ENCODE results near the gene UNC93B1.
A peak's percentile ranks its signal among the peaks of the same experiment; 100 is the strongest.

Gene UNC93B1

DNA sequence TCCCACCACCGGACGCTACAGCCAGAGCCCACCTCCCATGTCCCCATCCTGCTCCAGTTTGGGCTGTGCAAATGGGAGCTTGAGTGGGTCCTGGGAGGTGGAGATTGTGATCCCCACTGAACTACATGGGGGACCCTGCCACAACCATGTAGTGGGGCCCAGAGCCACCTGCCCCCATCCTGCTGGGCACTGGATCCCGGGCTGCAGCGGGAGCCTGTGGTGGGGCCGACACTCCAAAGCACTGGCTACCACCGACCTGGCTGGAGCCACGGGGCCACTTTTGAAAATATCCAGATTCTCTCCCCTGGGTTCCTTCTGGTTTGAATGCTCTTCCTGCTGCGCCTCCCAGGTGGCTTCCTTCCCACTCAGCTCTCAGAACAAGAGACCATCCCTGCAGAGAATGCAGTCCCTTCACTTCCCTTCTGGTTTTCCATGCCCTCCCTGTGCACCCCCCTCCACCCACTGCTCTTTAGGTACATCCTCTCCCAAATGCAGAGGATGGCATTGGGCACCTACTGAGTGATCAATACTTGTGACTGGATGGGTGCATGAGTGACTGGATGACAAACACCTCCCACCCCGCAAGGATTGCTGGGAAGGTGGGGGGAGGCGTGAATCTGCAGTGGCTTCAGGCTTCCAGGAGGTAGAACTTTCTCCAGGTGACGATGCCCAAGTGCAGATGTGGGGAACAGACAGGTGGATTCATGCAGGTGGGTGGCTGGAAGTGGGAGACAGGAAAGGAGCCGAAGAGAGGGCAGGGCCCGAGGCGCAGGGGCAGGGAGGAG lies 846 bp upstream of the UNC93B1 start:
- in situ Hi-C loops (cut with MboI; ENCODE audit: low sequenced_read_pairs, unreplicated experiment), result no loop called here
- TF ChIP-seq, protein P1, sequence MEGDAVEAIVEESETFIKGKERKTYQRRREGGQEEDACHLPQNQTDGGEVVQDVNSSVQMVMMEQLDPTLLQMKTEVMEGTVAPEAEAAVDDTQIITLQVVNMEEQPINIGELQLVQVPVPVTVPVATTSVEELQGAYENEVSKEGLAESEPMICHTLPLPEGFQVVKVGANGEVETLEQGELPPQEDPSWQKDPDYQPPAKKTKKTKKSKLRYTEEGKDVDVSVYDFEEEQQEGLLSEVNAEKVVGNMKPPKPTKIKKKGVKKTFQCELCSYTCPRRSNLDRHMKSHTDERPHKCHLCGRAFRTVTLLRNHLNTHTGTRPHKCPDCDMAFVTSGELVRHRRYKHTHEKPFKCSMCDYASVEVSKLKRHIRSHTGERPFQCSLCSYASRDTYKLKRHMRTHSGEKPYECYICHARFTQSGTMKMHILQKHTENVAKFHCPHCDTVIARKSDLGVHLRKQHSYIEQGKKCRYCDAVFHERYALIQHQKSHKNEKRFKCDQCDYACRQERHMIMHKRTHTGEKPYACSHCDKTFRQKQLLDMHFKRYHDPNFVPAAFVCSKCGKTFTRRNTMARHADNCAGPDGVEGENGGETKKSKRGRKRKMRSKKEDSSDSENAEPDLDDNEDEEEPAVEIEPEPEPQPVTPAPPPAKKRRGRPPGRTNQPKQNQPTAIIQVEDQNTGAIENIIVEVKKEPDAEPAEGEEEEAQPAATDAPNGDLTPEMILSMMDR (IDR thresholded peaks at IDR 0.05; ENCODE audit: borderline replicate concordance, control extremely low read depth, extremely low read depth, insufficient read depth, missing control alignments), result no peak
- DNase-seq (ENCODE audit: low spot score), result no peak

DNA sequence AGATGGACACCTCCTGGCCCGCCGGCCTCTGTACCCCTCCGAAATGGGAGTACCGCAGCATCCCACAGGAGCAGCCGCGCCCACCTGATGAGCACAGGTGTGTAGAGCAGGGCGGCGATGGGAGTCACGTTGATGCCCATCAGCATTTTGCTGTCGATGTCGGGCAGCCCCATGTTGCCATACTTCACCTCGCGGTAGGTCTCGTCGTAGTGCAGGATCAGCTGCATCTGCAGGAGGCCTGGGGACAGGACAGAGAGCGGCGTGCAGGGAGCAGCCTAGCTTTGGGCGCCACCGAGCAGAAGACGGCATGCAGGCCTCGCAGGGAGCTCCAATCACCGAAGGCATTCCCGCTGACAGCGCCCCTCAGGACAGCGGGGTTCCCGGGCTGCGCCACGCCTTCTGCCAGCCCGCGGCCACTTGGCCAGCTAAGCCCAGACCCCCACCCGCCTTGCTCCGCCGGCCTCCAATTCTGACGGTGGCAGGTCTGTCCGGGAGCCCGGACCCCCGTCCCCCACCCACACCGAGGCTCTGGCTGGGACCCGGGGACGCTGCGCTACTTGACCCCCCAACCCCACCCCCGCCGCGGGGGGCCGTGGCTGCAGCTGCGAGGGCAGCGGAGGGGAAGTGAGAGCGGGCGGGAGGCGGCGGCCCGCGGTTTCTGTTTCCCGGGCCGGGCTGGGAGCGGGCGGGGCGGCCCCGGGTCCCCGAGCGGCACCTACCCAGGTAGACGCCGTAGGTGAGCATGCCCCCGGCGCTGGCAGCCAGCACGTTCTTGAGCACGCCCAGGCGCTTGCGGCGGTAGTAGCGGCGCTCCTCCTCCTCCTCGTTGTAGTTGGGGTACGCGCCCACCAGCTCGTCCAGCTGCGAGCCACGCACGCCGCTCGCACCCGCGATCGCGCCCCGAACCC lies 705 bp downstream of the UNC93B1 start:
- in situ Hi-C loops (cut with MboI; ENCODE audit: low sequenced_read_pairs, unreplicated experiment), result no loop called here
- TF ChIP-seq, protein P1 (IDR thresholded peaks at IDR 0.05; ENCODE audit: borderline replicate concordance, control extremely low read depth, extremely low read depth, insufficient read depth, missing control alignments), result no peak
- DNase-seq (ENCODE audit: low spot score), result peak; percentile 74

DNA sequence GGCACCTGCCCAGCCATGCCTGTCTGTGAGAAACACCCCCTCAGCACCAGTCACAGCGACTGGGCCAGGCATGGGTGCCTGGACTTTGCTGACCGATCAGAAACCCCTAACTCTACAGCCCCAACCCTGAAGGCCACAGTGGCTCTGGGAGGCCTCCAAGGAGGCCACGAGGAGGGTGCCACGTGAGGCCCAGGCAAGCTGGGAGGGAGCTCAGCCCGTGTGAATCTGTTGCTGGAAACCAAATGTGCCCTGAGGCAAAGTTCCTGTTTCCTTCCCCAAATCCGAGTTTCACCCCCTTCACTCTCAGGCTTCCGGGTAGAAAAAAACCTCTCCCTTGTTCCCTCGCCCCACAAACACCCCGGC lies 1.3 kb downstream of the UNC93B1 start:
- in situ Hi-C loops (cut with MboI; ENCODE audit: low sequenced_read_pairs, unreplicated experiment), result no loop called here
- DNase-seq (ENCODE audit: low spot score), result peak; percentile 63
- TF ChIP-seq, protein P1 (IDR thresholded peaks at IDR 0.05; ENCODE audit: borderline replicate concordance, control extremely low read depth, extremely low read depth, insufficient read depth, missing control alignments), result no peak

DNA sequence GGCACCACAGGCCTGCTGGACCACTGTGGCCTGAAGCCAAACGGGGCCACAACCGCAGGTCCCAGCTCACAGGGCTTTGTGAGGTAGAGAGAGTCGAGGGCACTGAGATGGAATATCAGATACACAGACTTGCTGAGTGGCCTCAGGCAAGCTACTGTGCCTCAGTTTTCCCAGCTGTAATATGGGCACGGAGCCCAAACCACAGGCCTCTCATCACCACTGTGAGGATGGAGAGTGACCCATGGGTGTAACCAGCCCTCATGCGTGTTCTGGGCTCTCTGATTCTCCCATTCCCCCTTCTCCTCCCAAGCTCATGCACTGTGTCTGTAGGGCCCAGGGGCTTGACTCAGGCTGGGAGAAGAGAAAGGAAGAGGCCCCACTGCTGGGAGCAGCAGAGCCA lies 4.2 kb downstream of the UNC93B1 start:
- in situ Hi-C loops (cut with MboI; ENCODE audit: low sequenced_read_pairs, unreplicated experiment), result no loop called here
- no peak for DNase-seq (ENCODE audit: low spot score)
- TF ChIP-seq, protein P1 (IDR thresholded peaks at IDR 0.05; ENCODE audit: borderline replicate concordance, control extremely low read depth, extremely low read depth, insufficient read depth, missing control alignments), result no peak

DNA sequence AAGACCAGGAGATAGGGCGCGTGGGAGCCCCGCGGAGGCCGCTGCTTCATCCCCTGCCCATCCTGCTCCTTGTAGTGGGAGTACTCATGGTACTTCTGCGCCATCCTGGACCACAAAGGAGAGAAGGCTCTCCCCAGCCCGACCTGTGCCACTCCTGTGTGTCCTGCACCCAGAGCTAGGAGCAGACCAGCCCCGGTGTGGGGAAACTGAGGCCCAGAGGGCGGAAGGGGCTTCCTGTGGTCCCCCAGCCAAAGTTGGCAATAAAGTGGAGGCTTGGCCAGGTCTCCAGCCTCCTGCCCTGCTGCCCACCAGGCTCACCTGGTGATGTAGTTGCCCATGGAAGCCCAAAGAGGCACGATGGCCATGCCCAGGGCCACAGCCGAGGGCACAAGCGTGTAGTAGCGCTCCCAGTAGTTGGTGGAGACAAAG lies 4.7 kb downstream of the UNC93B1 start:
- in situ Hi-C loops (cut with MboI; ENCODE audit: low sequenced_read_pairs, unreplicated experiment), result no loop called here
- DNase-seq (ENCODE audit: low spot score), result no peak
- TF ChIP-seq, protein P1 (IDR thresholded peaks at IDR 0.05; ENCODE audit: borderline replicate concordance, control extremely low read depth, extremely low read depth, insufficient read depth, missing control alignments), result no peak

DNA sequence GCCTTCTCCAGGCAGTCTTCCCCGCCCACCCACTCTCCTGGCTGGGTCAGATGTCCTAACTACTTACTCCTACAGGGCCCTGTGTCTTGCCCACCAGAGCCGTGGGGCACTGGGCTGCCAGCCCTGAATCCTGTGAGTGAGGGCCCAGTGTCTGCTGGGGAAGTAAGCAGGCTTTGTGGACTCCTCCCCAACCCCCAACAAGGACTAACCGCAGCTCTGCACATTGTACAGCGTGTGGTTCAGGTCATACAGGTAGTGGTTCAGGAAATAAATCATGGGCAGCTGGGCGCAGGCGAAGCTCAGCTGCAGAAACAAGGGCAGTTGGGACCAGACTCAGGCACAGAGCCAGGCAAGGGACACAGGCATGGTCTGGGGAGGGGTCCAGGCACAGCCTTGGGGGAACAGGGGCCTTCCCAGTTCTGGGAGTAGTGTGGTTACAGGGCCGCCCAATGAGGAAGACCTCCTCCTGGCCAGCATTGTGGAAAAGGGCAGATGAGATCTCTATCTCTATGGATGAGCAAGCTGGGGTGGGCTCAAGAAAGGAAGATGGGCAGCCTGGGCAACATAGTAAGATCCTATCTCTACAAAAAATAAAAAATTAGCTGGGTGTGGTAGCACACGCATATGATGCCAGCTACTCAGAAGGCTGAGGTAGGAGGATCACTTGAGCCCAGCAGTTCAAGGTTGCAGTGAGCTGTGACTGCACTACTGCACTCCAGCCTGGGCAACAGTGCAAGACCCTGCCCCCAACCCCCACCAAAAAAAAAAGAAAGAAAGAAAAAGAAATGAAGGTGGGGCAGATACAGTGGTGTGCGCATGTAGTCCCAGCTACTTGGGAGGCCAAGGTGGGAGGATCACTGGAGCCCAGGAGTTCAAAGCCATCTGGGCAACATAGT lies 5.5 kb downstream of the UNC93B1 start:
- TF ChIP-seq, protein P1 (IDR thresholded peaks at IDR 0.05; ENCODE audit: borderline replicate concordance, control extremely low read depth, extremely low read depth, insufficient read depth, missing control alignments), result no peak
- in situ Hi-C loops (cut with MboI; ENCODE audit: low sequenced_read_pairs, unreplicated experiment), result no loop called here
- DNase-seq (ENCODE audit: low spot score), result no peak

Measured in GM13976 (cell line).